CD4-positive, alpha-beta T cell treated with Interleukin-21 for 1 hour (primary cell): ENCODE data around the gene MINDY1.

Experiments
- DNase-seq: peaks from one replicate; pipeline ENCODE4 v3.0.0-alpha.2; 2020

The MINDY1 gene, protein sequence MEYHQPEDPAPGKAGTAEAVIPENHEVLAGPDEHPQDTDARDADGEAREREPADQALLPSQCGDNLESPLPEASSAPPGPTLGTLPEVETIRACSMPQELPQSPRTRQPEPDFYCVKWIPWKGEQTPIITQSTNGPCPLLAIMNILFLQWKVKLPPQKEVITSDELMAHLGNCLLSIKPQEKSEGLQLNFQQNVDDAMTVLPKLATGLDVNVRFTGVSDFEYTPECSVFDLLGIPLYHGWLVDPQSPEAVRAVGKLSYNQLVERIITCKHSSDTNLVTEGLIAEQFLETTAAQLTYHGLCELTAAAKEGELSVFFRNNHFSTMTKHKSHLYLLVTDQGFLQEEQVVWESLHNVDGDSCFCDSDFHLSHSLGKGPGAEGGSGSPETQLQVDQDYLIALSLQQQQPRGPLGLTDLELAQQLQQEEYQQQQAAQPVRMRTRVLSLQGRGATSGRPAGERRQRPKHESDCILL

DNA sequence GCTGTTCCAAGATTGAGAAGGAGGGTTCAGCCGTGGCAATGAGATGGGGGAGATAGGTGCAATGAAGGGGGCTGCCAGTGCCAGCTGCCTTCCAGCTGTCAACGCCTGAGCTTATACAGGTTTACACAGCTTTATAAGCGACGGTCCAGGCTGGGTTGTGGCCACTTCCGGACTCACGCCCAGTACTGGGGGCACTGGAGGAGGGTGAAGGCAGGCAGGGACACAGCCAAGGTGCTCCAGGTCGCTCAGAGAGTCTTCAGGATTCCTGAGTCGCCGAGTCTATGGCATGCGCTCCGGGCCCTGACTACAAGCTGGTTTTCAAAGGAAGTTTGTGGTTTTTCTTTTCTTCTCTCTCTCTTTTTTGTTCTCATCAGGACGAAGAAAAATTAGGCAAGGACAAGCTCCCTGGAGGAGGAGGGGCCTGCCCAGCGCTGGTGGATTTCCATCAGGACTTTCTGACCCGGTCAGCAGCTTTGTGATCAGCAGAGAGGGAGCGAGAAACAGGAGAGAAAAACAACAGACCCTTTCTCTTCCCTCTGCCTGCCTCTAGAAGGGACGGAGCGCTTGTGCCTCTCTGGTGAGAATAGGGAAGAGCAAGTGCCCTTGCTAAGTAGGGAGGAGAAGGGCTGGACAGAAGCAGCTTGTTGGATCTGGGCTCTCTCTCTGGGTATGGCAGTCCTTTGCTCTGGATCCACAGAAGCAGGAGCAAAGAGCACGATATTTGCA lies at the start of gene MINDY1:
MINDY1 (minus strand) TSS at position 576 of the 726 bp plus-strand sequence. CDS start 4,285 bp downstream, outside the sequence.
- DNase-seq = peak; percentile 53

DNA sequence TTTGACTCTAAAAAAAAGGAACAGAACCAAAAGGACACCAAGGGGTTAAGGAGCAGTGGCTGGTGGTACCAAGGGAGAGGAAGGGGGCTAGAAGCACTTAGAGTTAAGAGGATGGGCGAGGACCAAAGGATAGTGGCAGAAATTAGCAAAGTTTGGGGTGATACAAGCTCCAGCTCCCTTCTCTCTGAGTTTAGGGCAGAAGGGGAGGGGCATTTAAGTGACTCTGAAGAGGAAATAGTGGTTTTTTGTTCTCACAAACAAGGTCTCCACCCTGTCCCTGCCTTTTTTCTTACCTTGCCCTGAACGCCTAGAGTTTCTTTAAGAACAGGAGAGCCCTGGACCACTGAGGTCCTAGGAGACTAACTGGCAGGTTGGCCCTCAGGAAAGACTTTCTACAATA lies 49.4 kb upstream of the MINDY1 start:
- peak; percentile 79 for DNase-seq

DNA sequence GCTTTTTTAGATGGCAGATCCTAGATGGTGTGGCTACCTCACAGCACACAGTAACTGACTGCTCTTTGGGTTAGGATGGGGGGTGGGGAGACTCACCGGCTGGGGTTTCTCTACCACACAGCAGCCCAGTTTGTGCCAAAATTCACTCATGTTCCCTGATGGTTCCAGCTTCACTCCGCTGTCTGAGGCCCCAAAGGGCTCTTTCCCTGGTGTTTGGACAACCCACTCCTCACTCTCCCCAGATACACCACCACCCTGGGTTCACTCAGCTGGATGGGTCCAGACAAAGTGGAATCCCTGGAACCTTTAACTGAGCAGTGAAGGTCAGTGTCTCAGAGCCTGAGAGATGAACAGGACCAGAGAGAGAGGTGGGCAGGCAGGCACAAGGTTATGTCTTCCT lies 48.9 kb upstream of the MINDY1 start:
- no peak for DNase-seq

DNA sequence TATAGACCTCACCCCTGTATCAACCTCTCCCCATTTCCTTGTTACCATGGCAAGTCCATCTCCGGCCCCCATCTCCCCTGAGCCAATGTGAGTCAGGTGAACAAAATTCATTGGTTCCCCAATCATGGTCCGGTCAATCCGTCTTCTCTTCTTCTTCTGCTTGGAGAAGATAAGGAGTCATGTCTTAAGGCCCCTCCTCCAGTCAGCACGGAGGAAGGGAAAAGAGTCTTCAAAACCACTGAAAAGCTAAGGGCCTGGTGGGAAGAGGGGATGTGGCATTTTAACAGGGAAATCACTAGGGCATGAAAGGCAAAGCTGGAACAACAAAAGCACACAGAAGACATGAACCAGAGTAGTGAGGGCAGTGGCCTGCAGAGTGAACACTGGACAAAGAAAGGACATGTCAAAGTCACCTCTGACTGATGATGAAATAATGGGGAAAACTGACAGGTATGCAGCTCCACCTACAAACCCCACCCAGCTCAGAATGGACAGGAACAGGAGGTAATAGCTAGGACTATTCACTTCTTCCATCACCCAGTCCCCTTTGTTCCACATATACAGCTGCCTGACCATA lies 48.4 kb upstream of the MINDY1 start:
- DNase-seq = no peak

DNA sequence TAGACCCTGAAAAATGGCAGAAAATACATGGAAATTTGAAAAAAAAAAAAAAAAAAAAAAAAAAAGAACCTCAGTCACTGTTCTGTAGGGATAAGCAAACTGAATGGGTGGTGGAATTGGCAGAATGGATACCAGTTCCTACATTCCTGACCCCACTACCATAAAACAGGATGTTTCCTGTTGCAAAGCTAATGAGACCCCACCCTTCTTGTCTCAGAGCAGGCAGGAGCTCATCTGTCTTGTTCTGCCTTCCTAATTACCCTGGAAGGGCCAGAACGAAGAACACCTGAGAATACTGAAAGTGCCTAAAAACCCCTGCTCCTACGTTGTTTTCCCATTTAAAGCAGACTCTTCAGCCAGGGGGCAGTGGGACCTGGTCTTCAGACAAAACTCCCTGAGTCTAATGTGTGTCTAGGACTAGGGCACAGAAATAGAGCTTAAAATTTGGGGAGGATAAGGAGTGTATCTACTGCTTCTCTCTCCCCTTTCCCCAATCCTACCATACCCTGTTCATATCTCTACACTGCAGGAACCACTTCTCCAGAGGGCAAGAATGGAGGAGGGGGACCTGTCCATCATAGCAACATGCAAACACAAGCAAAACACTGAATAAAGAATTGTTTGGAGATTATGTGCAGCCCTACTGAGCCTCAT lies 44.8 kb upstream of the MINDY1 start:
- DNase-seq = no peak

DNA sequence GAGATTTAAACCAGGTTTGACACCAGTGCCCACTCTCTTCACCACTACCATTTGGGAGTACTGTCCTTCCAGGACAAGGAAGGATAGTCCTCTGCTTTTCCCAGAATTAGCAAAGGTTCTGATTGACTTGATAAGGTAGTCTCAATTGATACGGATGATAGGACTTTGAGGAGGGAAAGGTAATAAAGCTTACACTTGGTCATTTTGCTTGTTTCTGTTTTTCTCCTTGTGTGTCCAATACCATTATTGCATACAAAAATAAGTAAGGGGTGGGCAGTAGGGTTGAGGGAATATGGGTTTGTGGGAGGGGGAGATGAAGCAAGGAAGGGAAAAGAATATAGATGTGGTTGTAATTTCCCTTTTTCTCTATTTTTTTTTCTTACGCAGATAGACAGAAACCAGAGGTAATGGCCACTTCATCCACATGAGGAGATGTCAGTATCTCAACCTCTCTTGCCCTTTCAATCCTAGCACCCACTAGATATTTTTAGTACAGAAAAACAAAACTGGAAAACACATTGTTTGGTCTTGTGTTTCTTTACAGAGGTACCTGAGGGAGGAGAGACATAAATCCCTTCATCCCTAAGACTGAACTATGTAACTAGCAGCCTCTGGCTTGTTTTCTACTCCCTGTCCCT lies 43.5 kb upstream of the MINDY1 start:
- no peak for DNase-seq

DNA sequence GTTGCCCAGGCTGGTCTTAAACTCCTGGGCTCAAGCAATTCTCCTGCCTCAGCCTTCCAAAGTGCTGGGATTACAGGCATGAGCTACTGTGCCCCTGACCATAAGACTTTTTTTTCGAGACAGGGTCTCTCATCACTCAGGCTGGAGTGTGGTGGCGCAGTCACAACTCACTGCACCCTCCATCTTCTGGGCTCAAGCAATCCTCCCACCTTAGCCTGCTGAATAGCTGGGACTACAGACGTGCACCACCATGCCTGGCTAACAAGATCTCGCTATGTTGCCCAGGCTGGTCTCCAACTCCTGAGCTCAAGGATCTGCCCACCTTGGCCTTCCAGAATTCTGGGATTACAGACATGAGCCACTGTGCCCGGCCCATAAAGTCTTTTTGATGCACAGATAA lies 42.8 kb upstream of the MINDY1 start:
- no peak for DNase-seq

DNA sequence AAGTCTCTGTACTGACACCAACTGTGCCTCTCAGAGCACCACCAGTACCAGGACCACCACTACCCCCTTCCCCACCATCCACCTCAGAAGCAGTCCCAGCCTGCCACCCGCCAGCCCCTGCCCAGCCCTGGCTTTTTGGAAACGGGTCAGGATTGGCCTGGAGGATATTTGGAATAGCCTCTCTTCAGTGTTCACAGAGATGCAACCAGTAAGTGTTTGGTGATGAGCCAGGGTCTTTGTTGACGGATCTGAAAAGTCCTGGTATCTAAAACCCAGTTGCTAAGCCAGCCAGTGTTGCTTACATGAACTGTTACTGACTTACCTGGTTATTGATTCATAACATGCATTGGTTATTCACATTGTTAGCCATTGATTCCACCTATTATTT lies 41.9 kb upstream of the MINDY1 start:
- DNase-seq = no peak

DNA sequence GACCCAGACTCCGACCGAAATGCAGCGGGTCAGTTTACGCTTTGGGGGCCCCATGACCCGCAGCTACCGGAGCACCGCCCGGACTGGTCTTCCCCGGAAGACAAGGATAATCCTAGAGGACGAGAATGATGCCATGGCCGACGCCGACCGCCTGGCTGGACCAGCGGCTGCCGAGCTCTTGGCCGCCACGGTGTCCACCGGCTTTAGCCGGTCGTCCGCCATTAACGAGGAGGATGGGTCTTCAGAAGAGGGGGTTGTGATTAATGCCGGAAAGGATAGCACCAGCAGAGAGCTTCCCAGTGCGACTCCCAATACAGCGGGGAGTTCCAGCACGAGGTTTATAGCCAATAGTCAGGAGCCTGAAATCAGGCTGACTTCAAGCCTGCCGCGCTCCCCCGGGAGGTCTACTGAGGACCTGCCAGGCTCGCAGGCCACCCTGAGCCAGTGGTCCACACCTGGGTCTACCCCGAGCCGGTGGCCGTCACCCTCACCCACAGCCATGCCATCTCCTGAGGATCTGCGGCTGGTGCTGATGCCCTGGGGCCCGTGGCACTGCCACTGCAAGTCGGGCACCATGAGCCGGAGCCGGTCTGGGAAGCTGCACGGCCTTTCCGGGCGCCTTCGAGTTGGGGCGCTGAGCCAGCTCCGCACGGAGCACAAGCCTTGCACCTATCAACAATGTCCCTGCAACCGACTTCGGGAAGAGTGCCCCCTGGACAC lies 41.4 kb upstream of the MINDY1 start:
- DNase-seq = peak; percentile 67

DNA sequence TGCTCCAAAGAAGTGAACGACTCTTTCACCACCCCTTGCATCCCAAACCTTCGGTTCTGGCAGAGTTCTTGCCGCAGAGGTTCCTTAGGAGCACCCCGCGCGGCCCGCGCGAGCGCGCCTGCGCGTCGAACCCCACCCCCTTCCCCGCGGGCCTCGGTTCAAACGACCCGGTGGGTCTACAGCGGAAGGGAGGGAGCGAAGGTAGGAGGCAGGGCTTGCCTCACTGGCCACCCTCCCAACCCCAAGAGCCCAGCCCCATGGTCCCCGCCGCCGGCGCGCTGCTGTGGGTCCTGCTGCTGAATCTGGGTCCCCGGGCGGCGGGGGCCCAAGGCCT lies 40.9 kb upstream of the MINDY1 start, which contains the start of gene C1orf56:
C1orf56 (plus strand) TSS at position 161 of the 334 bp plus-strand sequence; CDS start at position 258, 97 bp downstream.
- peak; percentile 70 for DNase-seq

DNA sequence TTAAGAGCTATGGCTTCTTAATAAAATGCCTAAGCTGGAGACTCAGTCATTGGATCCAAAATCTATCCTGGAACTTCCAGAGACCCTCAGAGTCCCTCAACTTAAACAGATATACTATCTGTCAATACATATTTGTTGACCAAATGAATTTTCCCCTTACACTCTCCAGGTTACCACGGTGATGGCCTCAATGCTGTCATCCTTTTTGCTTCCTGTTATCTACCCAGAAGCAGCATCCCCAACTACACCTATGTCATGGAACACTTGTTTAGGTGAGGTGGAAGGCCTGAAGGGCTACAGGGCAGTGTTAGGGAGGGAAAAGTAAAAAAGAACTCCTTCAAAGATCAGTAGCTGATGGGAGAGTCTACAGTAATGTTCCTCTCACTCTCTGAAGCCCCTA lies 36.5 kb upstream of the MINDY1 start:
- peak; percentile 38 for DNase-seq

DNA sequence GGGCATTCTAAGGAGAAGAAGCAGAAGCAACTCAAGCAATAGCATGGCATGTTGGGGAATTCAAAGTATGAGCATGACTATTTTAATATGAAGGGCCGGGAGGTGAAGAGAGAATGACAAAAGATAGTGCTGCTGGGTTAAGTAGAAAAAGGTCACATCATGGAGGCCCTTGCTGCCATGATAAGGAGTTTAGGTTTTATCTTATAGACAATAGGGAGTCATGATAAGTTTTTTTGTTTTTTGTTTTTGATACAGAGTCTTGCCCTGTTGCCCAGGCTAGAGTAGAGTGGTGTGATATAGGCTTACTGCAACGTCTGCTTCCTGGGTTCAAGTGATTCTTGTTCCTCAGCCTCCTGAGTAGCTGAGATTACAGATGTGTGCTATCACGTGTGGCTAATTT lies 32.8 kb upstream of the MINDY1 start:
- DNase-seq = no peak

DNA sequence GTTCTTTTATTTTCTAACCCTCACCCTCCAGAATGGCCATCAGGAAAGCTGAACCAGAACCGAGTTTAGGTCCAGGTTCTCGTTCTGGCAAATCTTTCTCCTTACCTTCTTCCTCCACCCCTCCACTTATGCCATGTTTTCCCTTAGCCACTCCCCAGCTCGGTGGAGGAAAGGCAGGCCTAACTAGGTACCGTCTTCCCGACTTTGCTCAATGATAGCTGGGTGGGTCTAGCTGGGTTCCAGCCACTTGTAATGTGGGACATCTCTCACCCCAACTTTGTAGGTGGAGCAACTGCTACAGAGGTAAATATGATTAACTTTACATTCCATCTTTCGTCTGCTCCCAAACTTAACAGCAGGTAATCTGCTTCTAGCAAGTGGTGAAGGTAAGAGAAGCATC lies 30.3 kb upstream of the MINDY1 start:
- DNase-seq = no peak

DNA sequence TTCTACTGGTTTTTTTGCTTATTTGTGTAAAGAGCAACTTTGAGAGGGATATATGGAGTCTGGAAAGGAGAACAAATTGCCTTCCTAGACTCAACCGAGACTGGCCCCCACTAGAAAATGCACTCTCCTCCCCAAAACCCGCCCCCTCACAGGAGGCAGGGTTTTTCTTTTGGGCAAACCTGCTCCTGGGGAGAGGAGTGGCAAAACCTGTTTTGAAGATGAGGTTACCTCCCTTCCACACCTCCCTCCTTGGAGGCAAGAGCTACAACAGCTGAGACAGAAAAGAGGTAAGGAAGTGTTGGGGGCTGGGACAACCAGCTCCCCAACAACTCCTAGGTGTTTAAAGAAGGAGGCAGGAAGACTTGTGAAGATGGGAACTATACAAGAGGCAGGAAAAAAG lies 29.7 kb upstream of the MINDY1 start, which contains the start of gene BNIPL:
BNIPL (plus strand) TSS at position 231 of the 400 bp plus-strand sequence; CDS start at position 371, 140 bp downstream.
- no peak for DNase-seq

DNA sequence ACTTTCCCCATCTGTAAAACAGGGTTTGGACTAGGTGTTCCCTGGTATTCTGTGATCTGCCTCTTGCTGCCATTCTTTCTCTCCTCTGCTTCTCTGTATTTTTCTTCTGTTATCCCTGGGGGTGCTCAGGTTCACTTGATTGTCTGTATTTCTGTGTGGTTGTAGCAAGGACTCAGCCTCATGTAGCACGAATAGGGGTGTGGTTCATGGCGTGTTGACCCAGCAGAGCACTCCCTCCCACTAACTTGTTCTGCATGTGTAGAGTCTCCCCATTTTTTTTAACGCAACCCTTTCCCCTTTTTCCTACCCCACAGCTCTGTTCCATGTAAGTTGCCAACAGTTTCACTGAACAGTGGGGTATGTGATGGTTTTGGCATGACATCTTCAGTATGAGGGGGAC lies 28.5 kb upstream of the MINDY1 start:
- no peak for DNase-seq

DNA sequence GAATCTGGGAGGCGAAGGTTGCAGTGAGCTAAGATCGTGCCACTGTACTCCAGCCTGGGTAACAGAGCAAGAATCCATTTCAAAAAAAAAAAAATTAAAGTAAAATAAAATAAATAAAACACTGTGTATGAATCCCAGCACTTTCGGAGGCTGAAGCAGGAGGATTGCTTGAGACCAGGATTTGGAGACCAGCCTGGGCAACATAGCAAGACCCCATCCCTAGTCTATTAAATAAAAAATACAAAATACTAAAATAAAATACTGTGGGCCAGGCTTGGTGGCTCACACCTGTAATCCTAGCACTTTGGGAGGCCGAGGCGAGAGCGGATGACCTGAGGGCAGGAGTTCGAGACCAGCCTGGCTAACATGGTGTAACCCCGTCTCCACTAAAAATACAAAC lies 25.5 kb upstream of the MINDY1 start:
- DNase-seq = no peak

DNA sequence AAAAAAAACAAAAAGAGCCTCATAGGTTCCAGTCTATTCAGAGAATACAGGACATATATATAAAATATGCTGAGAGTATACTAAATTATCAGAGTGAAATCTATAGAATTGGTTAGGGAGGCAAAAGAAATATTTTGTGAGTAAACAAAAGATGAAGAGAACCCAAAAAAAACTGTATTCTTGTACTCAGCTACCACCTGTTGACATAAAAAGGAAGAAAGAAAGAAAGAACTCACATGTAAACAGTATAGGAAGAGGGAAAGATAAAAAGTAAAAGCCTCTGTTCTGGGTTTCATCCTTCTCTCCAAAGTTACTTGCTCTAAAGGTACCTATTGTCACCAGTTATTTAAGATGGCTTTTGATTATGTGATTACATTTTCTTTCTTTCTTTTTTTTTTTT lies 19.8 kb upstream of the MINDY1 start:
- no peak for DNase-seq

DNA sequence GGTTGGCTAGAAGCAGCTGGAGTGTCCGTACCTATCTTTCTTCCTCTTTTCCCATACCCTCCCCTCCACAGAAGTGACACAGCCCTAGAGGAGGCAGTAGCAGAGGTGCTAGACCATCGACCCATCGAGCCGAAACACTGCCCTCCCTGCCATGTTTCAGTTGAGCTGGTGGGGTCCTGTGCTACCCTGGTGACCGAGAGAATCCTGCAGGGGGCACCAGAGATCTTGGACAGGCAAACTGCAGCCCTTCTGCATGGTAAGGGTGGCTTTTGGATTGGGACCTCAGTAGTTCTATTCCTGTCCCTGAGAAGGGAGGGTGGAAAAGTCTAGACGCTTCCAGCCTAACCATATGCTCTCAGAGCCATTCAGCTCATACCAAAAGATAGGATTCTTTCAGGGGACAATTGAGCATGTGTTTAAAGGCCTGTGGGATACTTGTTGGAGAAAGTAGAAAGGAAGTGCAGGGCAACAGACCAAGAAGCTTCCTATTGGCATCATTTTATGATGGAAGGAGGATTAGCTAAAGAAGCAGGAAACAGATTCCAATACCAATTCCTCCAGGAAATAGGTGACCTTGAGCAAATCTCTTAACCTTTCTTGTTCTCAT lies 17.9 kb upstream of the MINDY1 start:
- DNase-seq = peak; percentile 91

DNA sequence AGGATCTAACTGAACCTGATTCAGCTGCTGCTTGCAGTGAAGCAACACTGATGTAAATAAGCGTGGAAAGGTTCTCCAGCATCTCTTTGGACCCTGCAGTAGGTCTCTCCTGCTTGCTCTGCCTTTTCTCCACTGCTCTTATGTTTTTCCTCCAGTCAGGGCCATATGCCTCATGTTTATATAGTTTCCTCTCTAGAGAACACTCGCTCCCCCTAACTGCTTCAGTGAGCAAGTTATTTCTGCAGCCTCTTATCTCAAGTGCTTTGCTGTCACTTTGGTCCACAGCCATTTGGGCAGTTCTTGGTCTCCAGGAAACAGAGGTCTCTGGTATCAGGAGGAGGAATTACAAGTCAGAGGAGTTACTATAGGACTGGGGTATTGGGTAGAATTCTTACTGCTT lies 6.8 kb upstream of the MINDY1 start:
- no peak for DNase-seq

DNA sequence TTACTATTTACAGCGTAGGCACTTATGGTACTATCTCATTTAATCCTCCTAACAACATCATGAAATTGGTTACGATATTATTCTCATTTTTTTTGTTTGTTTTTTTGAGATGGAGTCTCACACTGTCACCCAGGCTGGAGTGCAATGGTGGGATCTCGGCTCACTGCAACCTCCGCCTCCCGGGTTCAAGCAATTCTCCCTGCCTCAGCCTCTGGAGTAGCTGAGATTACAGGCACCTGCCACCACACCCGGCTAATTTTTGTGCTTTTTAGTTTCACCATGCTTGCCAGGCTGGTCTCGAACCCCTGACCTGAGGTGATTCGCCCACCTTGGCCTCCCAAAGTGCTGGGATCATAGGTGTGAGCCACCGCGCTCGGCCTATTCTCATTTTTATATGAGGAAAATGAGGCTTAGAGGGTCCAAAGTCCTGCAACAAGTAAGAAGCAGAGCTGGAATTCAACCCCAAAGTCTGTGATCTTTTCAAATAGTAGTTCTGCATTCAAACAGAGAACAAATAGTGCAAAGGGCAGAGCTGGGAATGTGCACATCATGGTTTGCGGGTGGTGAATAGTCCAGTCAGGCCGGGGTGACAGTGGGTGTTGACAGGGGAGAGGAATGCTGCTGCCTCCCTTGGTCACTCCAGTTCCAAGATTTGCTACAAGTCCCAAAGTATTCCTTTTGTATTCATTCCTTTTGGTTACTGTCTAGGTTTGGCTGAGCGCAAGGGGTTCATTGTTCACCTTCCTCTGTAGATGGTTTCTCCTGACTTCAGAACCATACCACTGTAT lies 6.2 kb upstream of the MINDY1 start:
- no peak for DNase-seq
